Tibial artery (tissue), 4 donors: Measurements from ENCODE around the gene PFDN2.
"Not testable (repeated sequence)": the region's sequence is repeated elsewhere in the genome, so short reads cannot be mapped to it uniquely, and the experiment has no call there.

Source experiments
- DNase-seq, 2 donors: peaks; one replicate each; pipeline ENCODE4 v3.0.0-alpha.2; 2019
- H3K27ac ChIP-seq, 2 donors: fragments of 200-600 bp; sonication (generic) in 1 of 2; 1 replicate in 1 of 2; 2 replicates in 1 of 2; pipeline ENCODE4 v1.5.1; 2018 to 2019; ENCODE audit warnings: mild to moderate bottlenecking in 1 of 2
- H3K27me3 ChIP-seq, 2 donors: fragments of 200-600 bp; sonication (generic) in 1 of 2; one replicate each; pipeline versions ENCODE4 v1.5.1 to v1.6.0; 2016 to 2019
- H3K36me3 ChIP-seq, 3 donors: fragments of 200-600 bp; sonication (generic) in 2 of 3; one replicate each; pipeline ENCODE4 v1.5.1; 2016 to 2019; ENCODE audit warnings: mild to moderate bottlenecking in 2 of 3
- H3K4me1 ChIP-seq, 4 donors: fragments of 200-600 bp; sonication (generic) in 2 of 4; 1 replicate in 3 of 4; 2 replicates in 1 of 4; pipeline ENCODE4 v1.5.1; 2016 to 2019
- H3K4me3 ChIP-seq, 2 donors: fragments of 200-600 bp; sonication (generic) in 1 of 2; 1 replicate in 1 of 2; 2 replicates in 1 of 2; pipeline ENCODE4 v1.5.1; 2018 to 2019; ENCODE audit warnings: mild to moderate bottlenecking in 2 of 2
- H3K9me3 ChIP-seq, 3 donors: fragments of 200-600 bp; sonication (generic) in 1 of 3; one replicate each; pipeline ENCODE4 v1.5.1; 2016 to 2019
- intact Hi-C: fragments of 100-400 bp; cut with DNase I; formaldehyde crosslinking; loops from one replicate; pipeline ENCODE4 v1.15.0; 2023; ENCODE audit warnings: low total_unique reads
- TF ChIP-seq, protein P1 (sequence below), 2 experiments: fragments of 200-600 bp in 1 of 2; fragments of 450-650 bp in 1 of 2; IDR thresholded peaks; one replicate each; pipeline ENCODE4 v1.5.1; 2017 to 2019; ENCODE audit warnings: antibody characterized with exemption in 2 of 2, mild to moderate bottlenecking in 1 of 2, moderate library complexity in 1 of 2

PFDN2 gene

DNA sequence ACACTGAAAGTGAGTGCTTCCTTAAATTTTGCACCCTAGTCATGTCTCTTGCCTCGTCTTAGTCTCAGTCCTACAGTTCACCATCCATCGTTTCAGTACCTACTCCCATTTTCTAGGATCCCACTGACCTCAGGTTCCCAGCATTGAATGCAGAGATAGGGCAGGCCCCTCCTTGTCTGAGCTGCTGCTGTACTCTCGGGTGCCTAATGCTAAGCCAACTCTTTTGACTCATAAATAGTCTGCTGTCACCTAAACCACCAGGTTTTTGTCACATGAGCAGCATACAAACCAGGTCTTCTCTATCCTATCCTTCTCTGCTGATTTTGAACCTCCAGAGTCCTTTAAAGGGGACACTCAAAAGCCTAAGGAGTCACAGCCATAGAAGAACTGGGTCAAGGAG lies 51.1 kb downstream of the PFDN2 start:
- Histone ChIP-seq H3K36me3 (no peaks in the 10 kb centered on the region), H3K4me1 (no peaks in the 10 kb centered on the region), H3K4me3 (no peak overlapping the region), H3K27me3 (peaks cover 0 to 21% of the 10 kb centered on the region in 2 donors), H3K9me3 (no peaks in the 10 kb centered on the region), H3K27ac (no peak overlapping the region)
- intact Hi-C loops: no loop called here
- DNase-seq: no peak
- TF ChIP-seq, protein P1, sequence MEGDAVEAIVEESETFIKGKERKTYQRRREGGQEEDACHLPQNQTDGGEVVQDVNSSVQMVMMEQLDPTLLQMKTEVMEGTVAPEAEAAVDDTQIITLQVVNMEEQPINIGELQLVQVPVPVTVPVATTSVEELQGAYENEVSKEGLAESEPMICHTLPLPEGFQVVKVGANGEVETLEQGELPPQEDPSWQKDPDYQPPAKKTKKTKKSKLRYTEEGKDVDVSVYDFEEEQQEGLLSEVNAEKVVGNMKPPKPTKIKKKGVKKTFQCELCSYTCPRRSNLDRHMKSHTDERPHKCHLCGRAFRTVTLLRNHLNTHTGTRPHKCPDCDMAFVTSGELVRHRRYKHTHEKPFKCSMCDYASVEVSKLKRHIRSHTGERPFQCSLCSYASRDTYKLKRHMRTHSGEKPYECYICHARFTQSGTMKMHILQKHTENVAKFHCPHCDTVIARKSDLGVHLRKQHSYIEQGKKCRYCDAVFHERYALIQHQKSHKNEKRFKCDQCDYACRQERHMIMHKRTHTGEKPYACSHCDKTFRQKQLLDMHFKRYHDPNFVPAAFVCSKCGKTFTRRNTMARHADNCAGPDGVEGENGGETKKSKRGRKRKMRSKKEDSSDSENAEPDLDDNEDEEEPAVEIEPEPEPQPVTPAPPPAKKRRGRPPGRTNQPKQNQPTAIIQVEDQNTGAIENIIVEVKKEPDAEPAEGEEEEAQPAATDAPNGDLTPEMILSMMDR (IDR thresholded peaks at IDR 0.05): no peak

DNA sequence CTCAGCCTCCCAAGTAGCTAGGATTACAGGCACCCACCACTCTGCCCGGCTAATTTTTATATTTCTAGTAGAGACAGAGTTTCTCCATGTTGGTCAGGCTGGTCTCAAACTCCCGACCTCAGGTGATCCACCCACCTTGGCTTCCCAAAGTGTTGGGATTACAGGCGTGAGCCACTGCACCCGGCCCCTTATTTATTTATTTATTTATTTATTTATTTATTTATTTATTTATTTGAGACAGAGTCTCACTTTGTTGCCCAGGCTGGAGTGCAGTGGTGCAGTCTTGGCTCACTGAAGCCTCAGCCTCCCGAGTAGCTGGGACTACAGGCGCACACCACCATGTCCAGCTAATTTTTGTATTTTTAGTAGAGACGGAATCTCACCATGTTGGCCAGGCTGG lies 52.2 kb downstream of the PFDN2 start:
- peaks cover 0 to 21% of the 10 kb centered on the region in 2 donors for H3K27me3 ChIP-seq
- H3K9me3 ChIP-seq, intact Hi-C loops, DNase-seq, H3K27ac ChIP-seq, H3K4me3 ChIP-seq, H3K4me1 ChIP-seq, H3K36me3 ChIP-seq: not testable (repeated sequence)

DNA sequence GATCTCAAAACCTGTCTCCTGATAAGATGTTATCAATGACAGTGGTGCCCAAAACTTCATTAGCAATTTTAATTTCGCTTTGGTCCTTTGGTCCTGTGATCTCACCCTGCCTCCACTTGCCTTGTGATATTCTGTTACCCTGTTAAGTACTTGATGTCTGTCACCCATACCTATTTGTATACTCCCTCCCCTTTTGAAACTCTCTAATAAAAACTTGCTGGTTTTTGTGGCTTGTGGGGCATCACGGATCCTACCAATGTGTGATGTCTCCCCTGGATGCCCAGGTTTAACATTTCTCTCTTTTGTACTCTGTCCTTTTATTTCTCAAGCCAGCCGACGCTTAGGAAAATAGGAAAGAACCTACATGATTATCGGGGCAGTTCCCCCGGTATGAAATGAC lies 53.9 kb downstream of the PFDN2 start:
- H3K4me3 ChIP-seq, H3K9me3 ChIP-seq, H3K36me3 ChIP-seq, intact Hi-C loops, H3K27ac ChIP-seq, DNase-seq, H3K4me1 ChIP-seq: not testable (repeated sequence)
- H3K27me3 ChIP-seq: peaks cover 0 to 15% of the 10 kb centered on the region in 2 donors

DNA sequence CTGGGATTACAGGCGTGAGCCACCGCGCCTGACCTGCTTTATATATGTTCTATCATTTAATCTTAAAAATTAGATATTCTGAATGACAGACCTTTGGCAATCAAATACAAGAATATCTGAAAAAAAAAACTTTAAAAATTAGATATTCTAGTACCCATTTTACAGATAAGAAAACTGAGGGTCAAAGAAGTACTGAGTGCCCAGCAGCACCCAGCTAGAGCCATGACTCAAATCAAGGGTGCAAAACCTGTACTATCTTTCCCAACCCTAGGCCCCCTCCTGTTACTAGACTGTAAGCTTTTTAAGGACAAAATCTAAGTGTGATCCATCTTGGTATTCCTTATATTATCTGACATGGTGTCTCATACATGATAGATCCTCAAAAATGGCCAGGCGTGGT lies 56.4 kb downstream of the PFDN2 start:
- TF ChIP-seq, protein P1 (IDR thresholded peaks at IDR 0.05): no peak
- Histone ChIP-seq H3K27me3 (peaks cover 0 to 29% of the 10 kb centered on the region in 2 donors), H3K4me1 (no peaks in the 10 kb centered on the region), H3K27ac (no peak overlapping the region), H3K9me3 (no peaks in the 10 kb centered on the region), H3K36me3 (no peaks in the 10 kb centered on the region), H3K4me3 (no peak overlapping the region)
- intact Hi-C loops: no loop called here
- DNase-seq: no peak

DNA sequence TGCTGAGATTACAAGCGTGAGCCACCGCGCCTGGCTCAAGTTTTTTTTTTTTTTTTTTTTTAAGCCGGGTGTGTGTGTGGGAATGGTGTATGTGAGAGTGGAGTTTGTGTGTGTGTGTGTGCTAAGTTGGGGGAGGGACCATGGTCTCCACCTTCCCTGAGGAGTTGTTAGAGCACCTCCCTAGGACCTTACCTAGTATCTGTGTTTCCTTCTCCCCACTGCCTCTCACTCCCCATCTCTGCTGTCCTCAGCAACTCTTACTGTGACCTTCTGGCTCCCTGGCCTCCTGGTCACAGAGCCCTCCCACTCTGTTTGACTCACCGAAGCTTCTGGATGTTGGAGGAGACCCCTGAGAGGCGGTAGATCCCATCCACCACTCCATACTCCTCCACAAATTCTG lies 58.5 kb downstream of the PFDN2 start:
- Histone ChIP-seq H3K27ac (no peak overlapping the region), H3K4me1 (no peaks in the 10 kb centered on the region), H3K36me3 (no peaks in the 10 kb centered on the region), H3K9me3 (no peaks in the 10 kb centered on the region), H3K27me3 (peaks cover 0 to 27% of the 10 kb centered on the region in 2 donors), H3K4me3 (no peak overlapping the region)
- TF ChIP-seq, protein P1 (IDR thresholded peaks at IDR 0.05): no peak
- intact Hi-C loops: no loop called here
- DNase-seq: no peak

DNA sequence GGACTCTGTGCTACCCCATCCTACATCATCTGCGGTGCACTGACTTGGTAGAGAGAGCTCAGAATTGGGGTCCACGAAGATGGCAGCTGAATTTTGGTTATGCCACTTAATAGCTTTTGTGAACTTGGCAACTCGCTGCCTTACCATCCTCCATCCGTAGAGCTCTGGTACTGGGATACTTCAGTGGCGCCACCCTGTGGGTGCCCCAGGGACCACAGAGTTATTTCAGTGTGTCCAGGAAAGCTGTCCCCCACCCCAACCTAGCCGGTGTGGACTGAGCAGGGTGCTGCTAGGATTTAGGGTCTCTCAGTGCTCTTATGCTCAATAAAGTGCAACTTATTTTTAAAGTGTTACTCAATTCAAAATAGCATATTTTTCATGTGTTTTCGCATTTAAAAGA lies 63.0 kb downstream of the PFDN2 start:
- Histone ChIP-seq H3K36me3 (no peaks in the 10 kb centered on the region), H3K4me3 (no peak overlapping the region), H3K27ac (no peak overlapping the region), H3K9me3 (no peaks in the 10 kb centered on the region), H3K4me1 (no peaks in the 10 kb centered on the region), H3K27me3 (peaks cover 0 to 25% of the 10 kb centered on the region in 2 donors)
- intact Hi-C loops: no loop called here
- DNase-seq: no peak
- TF ChIP-seq, protein P1 (IDR thresholded peaks at IDR 0.05): no peak

DNA sequence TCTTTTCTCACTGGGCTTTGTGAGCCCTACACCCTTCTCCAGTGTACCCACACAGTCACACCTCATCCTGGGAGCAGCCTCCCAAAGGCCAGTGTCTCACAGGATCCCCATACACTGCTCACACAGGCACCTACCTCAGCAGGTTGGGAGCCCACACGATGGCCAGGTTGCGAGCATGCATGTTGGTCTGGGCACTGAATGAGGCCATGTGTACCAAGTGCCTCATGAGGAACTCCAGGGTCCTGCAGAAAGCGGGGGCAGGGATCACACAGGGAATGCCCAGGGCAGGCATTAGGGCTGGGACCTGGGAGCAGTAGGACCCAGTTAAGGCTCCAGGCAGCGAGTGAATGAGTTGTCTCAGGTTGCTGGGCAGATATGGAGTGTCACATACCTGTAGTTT lies 63.6 kb downstream of the PFDN2 start:
- Histone ChIP-seq H3K4me1 (no peaks in the 10 kb centered on the region), H3K9me3 (no peaks in the 10 kb centered on the region), H3K27me3 (peaks cover 0 to 25% of the 10 kb centered on the region in 2 donors), H3K27ac (no peak overlapping the region), H3K4me3 (no peak overlapping the region), H3K36me3 (no peaks in the 10 kb centered on the region)
- TF ChIP-seq, protein P1 (IDR thresholded peaks at IDR 0.05): no peak
- intact Hi-C loops: no loop called here
- DNase-seq: no peak
